K562 (cell line): ENCODE measurements around the gene CLIP2. TPM values are rescaled to one million over a fixed set of nuclear protein-coding genes. Genes with fewer than 3 reads are reported as not detected.
"Not testable (repeated sequence)": the region's sequence is repeated elsewhere in the genome, so short reads cannot be mapped to it uniquely, and the experiment has no call there.

Source experiments
- ATAC-seq: fragments of 200-7000 bp; cut with Tn5 transposase; 3 replicates; pipeline ENCODE4 v1.9.1; 2020; ENCODE audit warnings: moderate library complexity
- BruUV-seq: library from RNA; stranded (reverse); fragments of 400-500 nt; replicated peaks from 2 replicates; lab custom pipeline; 2021; lab: Mats Ljungman, UMichigan
- CTCF ChIA-PET: fragments of 300-600 bp; formaldehyde crosslinking; extraction: SDS; loops from one replicate; lab custom pipeline; 2021; ENCODE audit warnings: low intra/inter-chr PET ratio; lab: Yijun Ruan, JAX
- POLR2A ChIA-PET: fragments of 300-600, 350-650 bp; sonication (Branson Sonifier 250); formaldehyde crosslinking; extraction: SDS; loops from one replicate; lab custom pipeline; 2021; ENCODE audit warnings: antibody characterized with exemption, inconsistent platforms; lab: Yijun Ruan, JAX
- DNase-seq, 4 experiments: peaks; one replicate each; pipeline versions ENCODE4 v3.0.0 to v3.0.0-alpha.2; 2011 to 2018; ENCODE audit warnings: low spot score in 3 of 4, mixed read lengths in 3 of 4; ENCODE audit errors: extremely low read depth in 1 of 4
- FAIRE-seq: peaks from 2 replicates; lab custom pipeline; 2011; peaks lifted over from hg19 to GRCh38; lab: Jason Lieb, UNC
- H2AFZ ChIP-seq: 2 replicates; pipeline ENCODE4 v1.6.0; 2011; ENCODE audit warnings: low read depth, low read length, control low read depth, inconsistent platforms
- H3K27ac ChIP-seq: fragments of 200-600 bp; 3 replicates; pipeline ENCODE4 v1.8.0; 2011; ENCODE audit warnings: low read depth, mild to moderate bottlenecking, control low read depth, inconsistent platforms, low read length, moderate library complexity, mixed read lengths; ENCODE audit errors: extremely low read depth
- H3K27me3 ChIP-seq, 2 experiments: fragments of 300-600 bp in 1 of 2; 2 replicates in 1 of 2; 3 replicates in 1 of 2; pipeline versions ENCODE4 v1.6.0 to v1.8.0; 2011; ENCODE audit warnings: inconsistent platforms in 2 of 2, low read length in 2 of 2, mild to moderate bottlenecking in 1 of 2, mixed read lengths in 1 of 2, moderate library complexity in 1 of 2; ENCODE audit not compliant: control insufficient read depth in 2 of 2, insufficient read depth in 2 of 2
- H3K36me3 ChIP-seq: fragments of 300-600 bp; 3 replicates; pipeline ENCODE4 v1.8.0; 2011; ENCODE audit warnings: mild to moderate bottlenecking, low read length, inconsistent platforms; ENCODE audit not compliant: control insufficient read depth, insufficient read depth
- H3K4me1 ChIP-seq, 2 experiments: fragments of 200-600 bp in 1 of 2; replicated peaks in 1 of 2; 2 replicates in 1 of 2; 3 replicates in 1 of 2; pipeline versions ENCODE4 v1.5.1 to v1.8.0; 2011; ENCODE audit warnings: inconsistent platforms in 2 of 2, low read length in 2 of 2, mild to moderate bottlenecking in 1 of 2, mixed read lengths in 1 of 2, moderate library complexity in 1 of 2; ENCODE audit not compliant: control insufficient read depth in 2 of 2, insufficient read depth in 2 of 2
- H3K4me2 ChIP-seq: 2 replicates; pipeline ENCODE4 v1.6.1; 2011; ENCODE audit warnings: low read length, control low read depth, inconsistent platforms, mixed read lengths; ENCODE audit not compliant: insufficient read depth
- H3K4me3 ChIP-seq: fragments of 200-600 bp; sonication (generic), shearing (Covaris generic); 2 replicates; pipeline ENCODE4 v1.5.1; 2016; ENCODE audit warnings: control low read depth, inconsistent platforms
- H3K79me2 ChIP-seq: fragments of 200-600 bp; 3 replicates; pipeline ENCODE4 v1.8.0; 2011; ENCODE audit warnings: low read length, inconsistent platforms; ENCODE audit not compliant: control insufficient read depth, insufficient read depth
- H3K9ac ChIP-seq, 2 experiments: 2 replicates each; pipeline versions ENCODE4 v1.6.0 to v1.6.1; 2011; ENCODE audit warnings: low read depth in 2 of 2, low read length in 2 of 2, control low read depth in 1 of 2, inconsistent platforms in 1 of 2, mild to moderate bottlenecking in 1 of 2, mixed read lengths in 1 of 2; ENCODE audit not compliant: insufficient read depth in 1 of 2
- H3K9me1 ChIP-seq: one replicate; pipeline ENCODE4 v1.6.0; 2011; ENCODE audit warnings: inconsistent platforms, mild to moderate bottlenecking, low read length, moderate library complexity; ENCODE audit not compliant: control insufficient read depth, insufficient read depth
- H3K9me3 ChIP-seq: replicated peaks from 2 replicates; pipeline ENCODE4 v1.5.1; 2011; ENCODE audit warnings: low read depth, low read length, inconsistent platforms; ENCODE audit not compliant: control insufficient read depth, insufficient read depth
- H4K20me1 ChIP-seq: replicated peaks from 2 replicates; pipeline ENCODE4 v1.6.1; 2011; ENCODE audit warnings: low read length, inconsistent platforms, mixed read lengths; ENCODE audit not compliant: control insufficient read depth, insufficient read depth
- EP400 ChIP-seq: fragments of 450-650 bp; IDR thresholded peaks from 2 replicates; pipeline ENCODE4 v1.6.1; 2017; ENCODE audit warnings: antibody characterized with exemption, mild to moderate bottlenecking, moderate library complexity
- NFIX ChIP-seq: fragments of 250-450 bp; sonication (Bioruptor Pico); IDR thresholded peaks from 2 replicates; pipeline ENCODE4 v1.4.0; 2020; ENCODE audit warnings: low read depth, mild to moderate bottlenecking, moderate library complexity
- POLR2H ChIP-seq: IDR thresholded peaks from 2 replicates; pipeline ENCODE4 v1.6.1; 2016; ENCODE audit warnings: missing genetic modification characterization, low read depth, mild to moderate bottlenecking, control low read depth, missing compliant biosample characterization, moderate library complexity
- TFE3 ChIP-seq: fragments of 450-650 bp; formaldehyde crosslinking; IDR thresholded peaks from 2 replicates; pipeline ENCODE4 v1.4.0; 2020; ENCODE audit warnings: mild to moderate bottlenecking, mixed read lengths
- THRA ChIP-seq: fragments of 450-650 bp; IDR thresholded peaks from 2 replicates; pipeline ENCODE4 v1.6.1; 2017; ENCODE audit warnings: mild to moderate bottlenecking, moderate library complexity
- ZNF431 ChIP-seq: sonication (generic); formaldehyde crosslinking; IDR thresholded peaks from 2 replicates; pipeline ENCODE4 v1.8.0; 2022; ENCODE audit warnings: mild to moderate bottlenecking, missing genetic modification reagents
- ZNF695 ChIP-seq: fragments of 450-650 bp; formaldehyde crosslinking; IDR thresholded peaks from 2 replicates; pipeline ENCODE4 v1.4.0; 2020; ENCODE audit warnings: mild to moderate bottlenecking, moderate library complexity
- WGBS: fragments of 100-300 bp; shearing (Covaris generic); methylation state at CpG from one replicate; pipeline ENCODE4 v1.1.6; 2016; ENCODE audit warnings: low coverage, mixed read lengths; ENCODE audit not compliant: insufficient coverage; ENCODE audit errors: missing lambda C conversion rate; 5-methylcytosine and 5-hydroxymethylcytosine counted together
- in situ Hi-C: fragments of 300-500 bp; cut with MboI; formaldehyde crosslinking; loops from 4 replicates; pipeline ENCODE4 v1.15.0; 2018; ENCODE audit warnings: inconsistent platforms, mixed read lengths
- intact Hi-C: fragments of 100-400 bp; cut with micrococcal nuclease; formaldehyde crosslinking; loops from 2 replicates; pipeline ENCODE4 v1.14.2; 2022
- polyA plus RNA-seq, 8 experiments: library from polyadenylated mRNA; depleted of rRNA in 4 of 8; stranded (reverse) in 5 of 8; unstranded in 3 of 8; fragments of >200 nt; fragmentation: Nextera tagmentation in 2 of 8; fragmentation: Illumina TruSeq in 1 of 8; extraction: Ambion mirVana in 2 of 8; extraction: Trizol in 1 of 8; gene quantifications; 2 replicates each; pipeline versions ENCODE4 v1.2.1 to v1.2.3, GENCODE V29; 2011 to 2014; ENCODE audit warnings: inconsistent platforms in 1 of 8, missing spikeins in 1 of 8
- total RNA-seq, 7 experiments: library from RNA; depleted of rRNA in 6 of 7; stranded (reverse); fragments of >200 nt in 6 of 7; fragmentation: Illumina TruSeq in 2 of 7; extraction: Trizol in 2 of 7; gene quantifications; 2 replicates each; pipeline versions ENCODE4 v1.2.1 to v1.2.3, GENCODE V29; 2011 to 2021; ENCODE audit warnings: low replicate concordance in 1 of 7

The CLIP2 gene
- total and polyA plus RNA-seq, 9 of the 15 experiments (the other 6 are each of a cell fraction or from before 2014, with no cell fraction given): 0.07 to 5.4 (median 2.1) TPM

- Histone ChIP-seq H3K9ac (no peak overlapping the region), H3K27ac (no peak overlapping the region), H3K9me3 (no peaks in the 10 kb centered on the region), H3K4me1 (peaks cover 0 to 13% of the 10 kb centered on the region in 2 experiments; a peak in 2 of 5 replicates), H4K20me1 (0 out of 2 replicates have a peak, but pooled peaks cover 4% of the 10 kb centered on the region), H3K36me3 (no peaks in the 10 kb centered on the region), H3K9me1 (no peaks in the 10 kb centered on the region), H3K4me3 (no peak overlapping the region), H3K27me3 (peaks cover 7 to 21% of the 10 kb centered on the region in 2 experiments; a peak in 4 of 5 replicates), H3K79me2 (no peaks in the 10 kb centered on the region), H3K4me2 (no peak overlapping the region)
- in situ Hi-C loops (no loop called here), intact Hi-C loops (no loop called here)
- no TSS peak for BruUV-seq
- POLR2A ChIA-PET: interaction anchor here (0.6 kb wide), 1 partner anchor 49 kb away, joined by 3 read pairs; no protein-coding TSS in a partner anchor
- 6% methylated on average over 7 of the region's 7 CpGs for WGBS
- FAIRE-seq: no peak
- ATAC-seq: peak; percentile 54
- peak in 1 of 4 experiments; percentile 22 for DNase-seq
- TF ChIP-seq ZNF431: no peak
- TF ChIP-seq THRA: no peak
- TF ChIP-seq EP400: no peak
- TF ChIP-seq NFIX: no peak
- no peak for TF ChIP-seq POLR2H
- TF ChIP-seq TFE3 (CRISPR knock-in tag): no peak
- TF ChIP-seq ZNF695 (CRISPR knock-in tag): no peak
- TF ChIP-seq, all 486 proteins: peak for 0
- H2AFZ ChIP-seq: no peak overlapping the region
- CTCF ChIA-PET: no interaction called here
Observed at GRCh38 chr7:74380720-74381119, 91.5 kb downstream of the CLIP2 start.

GRCh38 chr7:74384086-74384485 lies 94.9 kb downstream of the CLIP2 start:
- H3K9ac ChIP-seq, ATAC-seq, H3K27ac ChIP-seq, H4K20me1 ChIP-seq, FAIRE-seq, H3K4me3 ChIP-seq, H3K9me1 ChIP-seq, H3K79me2 ChIP-seq, POLR2A ChIA-PET, H3K4me2 ChIP-seq, H3K9me3 ChIP-seq, H3K36me3 ChIP-seq, intact Hi-C loops, BruUV-seq, H2AFZ ChIP-seq, DNase-seq, in situ Hi-C loops, H3K4me1 ChIP-seq, CTCF ChIA-PET: not testable (repeated sequence)
- peaks cover 7 to 36% of the 10 kb centered on the region in 2 experiments; a peak in 3 of 5 replicates for H3K27me3 ChIP-seq
- 30% methylated on average over 4 of the region's 4 CpGs for WGBS
